HEK293T (cell line): ENCODE measurements around the gene MRO.

Source experiments
- CTCF ChIA-PET: fragments of 350-600 bp; formaldehyde crosslinking; extraction: SDS; loops from one replicate; lab custom pipeline; 2021; ENCODE audit warnings: antibody characterized with exemption, inconsistent platforms; lab: Yijun Ruan, JAX
- POLR2A ChIA-PET: fragments of 350-600 bp; formaldehyde crosslinking; extraction: SDS; loops from one replicate; lab custom pipeline; 2020; ENCODE audit warnings: antibody characterized with exemption, inconsistent platforms; lab: Yijun Ruan, JAX
- DNase-seq: peaks from one replicate; pipeline ENCODE4 v3.0.0; 2012; ENCODE audit warnings: mixed read lengths; ENCODE audit errors: extremely low spot score
- ARNT ChIP-seq: fragments of 450-650 bp; IDR thresholded peaks from 2 replicates; pipeline ENCODE4 v1.6.1; 2017; ENCODE audit warnings: mild to moderate bottlenecking
- BHLHE40 ChIP-seq: fragments of 450-650 bp; IDR thresholded peaks from 2 replicates; pipeline ENCODE4 v1.6.1; 2016; ENCODE audit warnings: mild to moderate bottlenecking, moderate library complexity, borderline replicate concordance
- CTBP1 ChIP-seq: fragments of 450-650 bp; IDR thresholded peaks from 2 replicates; pipeline ENCODE4 v1.6.1; 2016; ENCODE audit warnings: borderline replicate concordance
- ELF4 ChIP-seq: fragments of 450-650 bp; IDR thresholded peaks from 2 replicates; pipeline ENCODE4 v1.6.1; 2017; ENCODE audit warnings: antibody characterized with exemption
- FOXA1 ChIP-seq: fragments of 450-650 bp; IDR thresholded peaks from 2 replicates; pipeline ENCODE4 v1.6.1; 2016; ENCODE audit warnings: mild to moderate bottlenecking
- FOXK2 ChIP-seq: fragments of 450-650 bp; IDR thresholded peaks from 2 replicates; pipeline ENCODE4 v1.6.1; 2016; ENCODE audit warnings: mild to moderate bottlenecking
- FOXM1 ChIP-seq: fragments of 450-650 bp; IDR thresholded peaks from 2 replicates; pipeline ENCODE4 v1.6.1; 2017; ENCODE audit warnings: mild to moderate bottlenecking, borderline replicate concordance
- HDGF ChIP-seq: fragments of 450-650 bp; IDR thresholded peaks from 2 replicates; pipeline ENCODE4 v1.6.1; 2017; ENCODE audit warnings: antibody characterized with exemption, borderline replicate concordance
- L3MBTL2 ChIP-seq: fragments of 450-650 bp; conservative IDR thresholded peaks from 2 replicates; pipeline ENCODE4 v1.6.1; 2016; ENCODE audit warnings: mild to moderate bottlenecking
- LEF1 ChIP-seq: fragments of 450-650 bp; IDR thresholded peaks from 2 replicates; pipeline ENCODE4 v1.6.1; 2017; ENCODE audit warnings: mild to moderate bottlenecking, borderline replicate concordance
- NFRKB ChIP-seq: fragments of 450-650 bp; IDR thresholded peaks from 2 replicates; pipeline ENCODE4 v1.6.1; 2016; ENCODE audit warnings: mild to moderate bottlenecking, moderate library complexity
- SP1 ChIP-seq: fragments of 450-650 bp; IDR thresholded peaks from 2 replicates; pipeline ENCODE4 v1.6.1; 2017
- SUZ12 ChIP-seq: fragments of 450-650 bp; IDR thresholded peaks from 2 replicates; pipeline ENCODE4 v1.6.1; 2016; ENCODE audit warnings: mild to moderate bottlenecking
- TARDBP ChIP-seq: fragments of 450-650 bp; IDR thresholded peaks from 2 replicates; pipeline ENCODE4 v1.6.1; 2016
- ZNF384 ChIP-seq: fragments of 450-650 bp; IDR thresholded peaks from 2 replicates; pipeline ENCODE4 v1.6.1; 2016
- TF ChIP-seq, protein P1 (sequence below): fragments of 450-650 bp; IDR thresholded peaks from 2 replicates; pipeline ENCODE4 v1.6.1; 2016

MRO gene

DNA sequence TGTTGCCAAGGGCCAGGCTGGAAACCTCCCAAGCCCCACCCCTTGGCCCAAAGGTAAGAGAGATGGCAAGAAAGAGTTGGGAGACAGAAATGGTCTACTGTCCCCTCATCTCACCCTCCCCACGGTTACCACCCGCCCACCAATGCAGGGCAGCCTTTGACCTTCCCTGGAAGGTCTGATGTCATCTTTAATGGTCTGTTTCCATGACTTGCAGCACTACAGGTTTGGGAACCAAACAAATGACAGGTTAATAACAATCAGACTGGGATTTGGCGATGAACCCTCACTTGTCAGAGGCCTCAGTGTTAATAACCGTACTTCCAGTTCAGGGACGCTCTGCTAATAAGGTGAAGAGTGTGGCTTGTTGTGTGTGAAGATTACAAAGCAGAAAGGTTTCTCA is 70.4 kb downstream of the MRO start:
- CTCF ChIA-PET: no interaction called here
- POLR2A ChIA-PET: no interaction called here
- TF ChIP-seq, protein P1, sequence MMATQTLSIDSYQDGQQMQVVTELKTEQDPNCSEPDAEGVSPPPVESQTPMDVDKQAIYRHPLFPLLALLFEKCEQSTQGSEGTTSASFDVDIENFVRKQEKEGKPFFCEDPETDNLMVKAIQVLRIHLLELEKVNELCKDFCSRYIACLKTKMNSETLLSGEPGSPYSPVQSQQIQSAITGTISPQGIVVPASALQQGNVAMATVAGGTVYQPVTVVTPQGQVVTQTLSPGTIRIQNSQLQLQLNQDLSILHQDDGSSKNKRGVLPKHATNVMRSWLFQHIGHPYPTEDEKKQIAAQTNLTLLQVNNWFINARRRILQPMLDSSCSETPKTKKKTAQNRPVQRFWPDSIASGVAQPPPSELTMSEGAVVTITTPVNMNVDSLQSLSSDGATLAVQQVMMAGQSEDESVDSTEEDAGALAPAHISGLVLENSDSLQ: no peak
- TF ChIP-seq FOXK2: no peak
- TF ChIP-seq SP1: no peak
- no peak for TF ChIP-seq L3MBTL2
- no peak for TF ChIP-seq SUZ12
- DNase-seq: no peak

DNA sequence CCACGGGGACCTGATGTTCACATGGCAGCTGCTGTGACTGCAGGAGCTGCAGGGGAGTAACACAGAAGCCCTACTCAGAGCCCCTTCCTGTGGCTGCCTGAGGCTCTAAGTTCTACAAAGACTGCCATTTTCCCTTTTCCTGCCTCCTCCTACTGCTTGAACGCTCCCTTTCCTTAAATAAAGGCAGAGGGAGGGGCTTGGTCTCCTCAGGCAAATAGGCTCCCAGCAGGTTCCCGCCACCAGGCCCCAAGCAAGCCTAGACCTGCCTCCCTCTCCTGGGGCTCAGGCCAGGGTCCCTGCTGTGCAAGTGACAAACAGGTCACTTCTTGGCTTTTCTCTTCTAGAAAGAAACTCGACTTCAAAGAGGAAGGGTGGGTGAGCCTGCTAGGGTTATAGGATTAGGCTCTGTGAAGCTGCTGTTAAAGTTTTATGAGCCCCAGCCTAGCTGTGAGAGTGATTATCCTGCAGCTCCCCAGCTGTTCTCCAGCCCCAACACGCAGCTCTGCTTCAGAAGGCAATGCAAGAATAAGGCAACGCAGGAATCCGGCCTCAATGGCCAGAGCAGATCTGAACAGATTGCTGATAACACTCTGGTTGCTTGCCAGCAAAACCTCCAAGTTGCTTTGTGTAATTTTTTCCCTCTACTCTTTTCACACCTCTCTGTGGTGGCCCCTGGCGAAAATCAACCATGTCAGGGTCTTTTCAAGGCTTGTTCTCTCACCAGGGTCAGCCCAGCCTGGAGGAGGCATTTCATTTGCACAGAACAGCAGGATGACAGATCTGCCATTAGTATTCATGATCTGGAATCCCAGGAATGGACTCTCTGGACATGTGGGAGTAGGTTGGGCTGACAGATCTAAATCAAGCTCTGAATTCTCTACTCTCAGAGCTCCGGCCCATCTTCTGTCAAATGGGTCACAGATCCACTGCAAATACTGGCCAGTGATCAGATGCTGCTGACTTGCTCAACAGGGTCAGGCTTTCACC is 71.3 kb downstream of the MRO start:
- peak; percentile 59 for DNase-seq
- TF ChIP-seq CTBP1 (peak; percentile 81; the same call in 1 of the 2 replicates), FOXA1 (no peak), LEF1 (peak; percentile 97), L3MBTL2 (peak; percentile 20; the same call in 1 of the 2 replicates)
- ChIA-PET POLR2A (no interaction called here), CTCF (interaction anchor here (0.6 kb wide), 1 partner anchor 235 kb away, joined by 4 read pairs; no protein-coding TSS in a partner anchor)

DNA sequence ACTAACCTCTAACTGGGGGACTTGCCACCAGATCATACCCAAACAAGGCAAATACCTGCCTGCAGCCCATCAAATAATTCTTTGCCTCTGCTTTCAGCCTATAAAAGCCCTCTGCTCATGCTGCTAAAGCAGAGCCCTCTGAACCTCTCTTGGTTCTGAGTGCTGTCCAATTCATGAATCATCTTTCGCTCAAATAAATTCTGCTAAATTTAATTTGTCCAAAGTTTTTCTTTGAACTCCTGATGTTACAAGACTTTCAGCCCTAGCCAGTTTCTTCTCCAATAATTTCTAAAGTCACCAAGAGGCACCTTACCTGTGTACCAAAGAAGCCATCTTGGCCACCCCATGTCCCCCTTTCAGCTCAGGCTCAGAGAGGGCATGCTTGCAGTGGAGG is 72.0 kb downstream of the MRO start:
- DNase-seq: no peak
- TF ChIP-seq CTBP1 (no peak), ARNT (no peak), FOXK2 (no peak), SP1 (no peak), ZNF384 (no peak), FOXM1 (no peak), HDGF (no peak), LEF1 (no peak), BHLHE40 (no peak), SUZ12 (no peak), NFRKB (no peak), TARDBP (no peak), ELF4 (no peak), FOXA1 (no peak)
- TF ChIP-seq, protein P1: no peak
- ChIA-PET CTCF (interaction anchor here (0.6 kb wide), 1 partner anchor 236 kb away, joined by 4 read pairs; no protein-coding TSS in a partner anchor), POLR2A (no interaction called here)

DNA sequence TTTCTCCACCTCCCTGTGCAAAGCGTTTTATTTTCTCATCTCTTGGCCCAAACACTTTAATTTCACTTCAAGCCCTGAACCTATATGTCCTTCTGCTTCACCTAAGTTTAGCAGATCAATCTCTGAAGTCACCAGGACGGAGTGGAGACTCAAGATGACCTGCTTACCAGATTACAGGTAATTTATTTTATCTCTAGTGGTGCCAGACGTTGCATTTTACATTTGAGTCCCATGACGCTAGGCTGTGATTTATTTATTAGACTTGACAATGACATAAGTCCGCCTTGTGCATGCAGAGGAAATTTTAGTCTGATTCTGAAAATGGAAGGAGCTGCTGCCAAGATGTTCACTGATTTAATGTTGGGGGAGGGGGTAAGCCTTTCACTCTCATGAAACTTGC is 73.9 kb downstream of the MRO start:
- TF ChIP-seq TARDBP (no peak), LEF1 (no peak), FOXM1 (no peak), CTBP1 (no peak), HDGF (no peak), SP1 (no peak), NFRKB (no peak)
- TF ChIP-seq, protein P1: no peak
- ChIA-PET POLR2A (no interaction called here), CTCF (no interaction called here)
- DNase-seq: no peak
